GM19193 (cell line): ENCODE measurements around the gene NEDD4L.

Experiments used
- POLR2A ChIP-seq: IDR thresholded peaks from 4 replicates; pipeline ENCODE4 v1.6.1; 2011; ENCODE audit not compliant: insufficient read depth, insufficient read length; ENCODE audit errors: extremely low read depth

Gene NEDD4L

DNA sequence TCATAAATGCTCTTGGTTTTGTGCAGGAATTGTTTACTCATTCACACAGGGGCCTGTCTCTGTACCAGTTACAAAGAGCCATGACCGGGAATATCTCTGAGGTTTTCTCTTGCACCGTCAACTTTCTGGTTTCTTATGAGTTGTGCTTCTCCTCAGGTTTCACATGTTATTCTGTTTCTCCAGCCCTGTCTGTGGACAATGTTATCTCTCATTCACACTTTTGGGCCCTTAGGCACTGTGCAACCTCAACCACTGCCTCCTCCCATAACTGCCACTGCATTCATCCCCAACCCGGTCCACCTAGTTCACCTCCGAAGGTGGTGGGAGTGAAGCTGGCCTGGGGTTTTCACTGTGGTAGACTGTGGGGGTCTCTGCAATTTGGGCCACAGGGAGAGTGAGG lies 22.5 kb upstream of the NEDD4L start:
- TF ChIP-seq POLR2A: no peak

DNA sequence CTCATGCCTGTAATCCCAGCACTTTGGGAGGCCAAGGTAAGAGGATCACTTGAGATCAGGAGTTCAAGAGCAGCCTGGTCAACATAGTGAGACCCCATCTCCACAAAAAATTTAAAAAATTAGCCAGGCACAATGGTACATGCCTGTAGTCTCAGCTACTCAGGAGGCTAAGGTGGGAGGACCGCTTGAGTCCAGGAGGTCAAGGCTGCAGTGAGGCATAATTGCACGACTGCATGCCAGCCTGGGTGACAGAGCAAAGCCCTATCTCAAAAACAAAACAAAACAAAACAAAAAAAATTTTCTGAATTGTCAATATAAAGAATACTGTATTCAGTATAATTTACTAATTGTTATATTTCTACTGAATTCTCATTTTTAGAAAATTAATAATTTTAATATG lies 20.9 kb upstream of the NEDD4L start:
- TF ChIP-seq POLR2A: no peak

DNA sequence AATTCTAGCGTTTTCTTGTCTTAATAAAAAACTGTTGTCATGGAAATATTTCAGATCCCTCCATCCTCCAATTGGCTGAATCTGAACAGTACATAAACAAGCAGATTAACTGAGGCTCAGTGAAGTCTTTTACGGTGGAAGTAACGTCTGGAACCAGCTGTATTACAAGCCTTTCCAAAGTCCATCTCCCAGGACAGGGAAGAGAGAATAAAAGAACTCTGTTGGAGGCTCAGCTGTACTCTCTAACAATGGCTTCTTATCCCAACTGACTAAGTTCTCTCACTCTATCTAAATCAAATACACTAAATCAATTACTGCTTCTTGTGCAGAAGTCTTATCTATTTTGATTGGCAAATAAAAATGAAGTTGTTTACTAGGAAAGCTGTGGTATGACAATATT lies 19.9 kb upstream of the NEDD4L start:
- TF ChIP-seq POLR2A: no peak

DNA sequence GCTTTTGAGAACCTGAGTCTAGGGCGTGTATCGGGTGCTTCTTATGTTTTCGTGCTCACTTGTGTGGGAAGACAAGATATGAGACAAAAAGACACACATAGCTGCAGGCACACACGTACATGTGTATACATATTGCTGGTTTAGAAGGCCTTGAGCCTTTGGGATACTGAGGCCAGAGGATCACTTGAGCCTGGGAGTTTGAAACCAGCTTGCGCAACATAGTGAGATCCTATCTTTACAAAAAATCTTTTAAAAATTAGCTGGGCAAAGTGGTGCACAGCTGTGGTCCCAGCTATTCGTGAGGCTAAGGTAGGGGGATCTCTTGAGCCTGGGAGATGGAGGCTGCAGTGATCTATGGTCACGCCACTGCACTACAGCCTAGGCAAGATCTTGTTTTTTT lies 18.8 kb upstream of the NEDD4L start:
- TF ChIP-seq POLR2A: no peak

DNA sequence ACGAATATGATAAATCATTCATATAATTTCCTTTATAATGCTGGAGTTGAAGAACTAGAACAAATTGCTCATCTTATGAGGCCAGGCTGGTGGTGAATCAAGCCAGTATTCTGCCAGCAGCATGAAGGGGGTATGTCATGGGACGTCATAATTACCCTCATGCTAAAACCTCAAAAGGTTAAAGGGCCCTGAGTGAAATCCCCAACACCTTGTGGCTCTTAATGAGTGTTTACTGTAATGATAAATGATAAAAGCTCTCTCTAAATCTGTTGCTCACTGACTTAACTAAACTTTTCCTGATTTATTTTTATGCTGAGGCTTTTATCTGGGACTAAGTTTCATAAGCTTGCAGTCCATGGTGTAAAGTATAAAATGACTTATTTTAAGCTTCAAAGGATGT lies 18.3 kb upstream of the NEDD4L start:
- TF ChIP-seq POLR2A: no peak

DNA sequence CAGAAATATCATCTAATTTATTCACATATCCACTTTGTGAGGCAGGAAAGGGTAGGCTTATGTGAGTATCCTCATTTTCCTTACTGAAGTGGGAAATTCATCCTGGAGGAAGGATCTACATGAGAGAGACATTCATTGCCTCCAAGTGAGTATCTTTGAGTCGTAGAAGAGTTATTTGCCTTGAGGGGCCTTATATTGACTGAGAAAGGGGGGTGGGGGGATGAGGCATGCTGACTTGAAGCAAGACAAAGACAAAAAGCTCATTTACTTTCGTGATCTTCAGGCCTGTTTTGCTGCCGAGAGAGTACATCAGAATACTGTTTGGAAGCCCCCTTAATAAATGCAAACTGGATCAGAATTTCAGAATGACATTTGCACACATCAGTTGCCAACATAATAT lies 17.6 kb upstream of the NEDD4L start:
- no peak for TF ChIP-seq POLR2A

DNA sequence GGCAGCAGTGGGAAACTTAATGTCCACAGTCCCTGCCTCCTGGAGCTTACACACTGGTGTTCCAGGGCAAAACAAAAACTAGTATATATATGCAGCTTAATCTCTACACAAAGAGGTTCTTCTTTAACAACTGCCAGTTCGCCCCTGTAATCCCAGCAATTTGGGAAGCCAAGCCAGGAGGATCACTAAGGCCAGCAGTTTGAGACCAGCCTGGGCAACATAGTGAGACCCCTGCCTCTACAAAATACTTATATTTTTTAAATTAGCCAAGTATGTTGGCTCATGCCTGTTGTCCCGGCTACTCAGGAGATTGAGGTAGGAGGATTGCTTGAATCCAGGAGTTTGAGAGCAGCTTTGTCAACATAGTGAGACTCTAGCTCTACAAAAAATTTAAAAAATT lies 17.2 kb upstream of the NEDD4L start:
- TF ChIP-seq POLR2A: no peak

DNA sequence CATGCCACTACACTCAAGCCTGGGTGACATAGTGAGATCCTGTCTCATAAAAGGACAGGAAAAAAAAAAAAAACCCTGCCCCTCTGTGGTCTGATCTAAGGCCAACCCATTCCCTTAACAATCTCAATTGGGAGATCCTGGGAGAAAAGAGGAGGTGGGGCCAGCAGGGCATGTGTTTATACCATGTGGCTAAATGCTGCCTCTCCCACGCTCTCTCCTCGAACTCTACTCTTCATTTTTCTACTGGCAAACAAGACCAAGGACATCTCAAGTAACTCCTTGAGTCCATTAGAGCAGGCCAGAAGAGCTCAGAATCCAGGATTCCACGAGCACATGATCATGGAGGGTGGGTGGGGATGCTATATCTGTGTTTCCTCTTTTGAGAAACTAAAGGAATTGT lies 16.7 kb upstream of the NEDD4L start:
- no peak for TF ChIP-seq POLR2A

DNA sequence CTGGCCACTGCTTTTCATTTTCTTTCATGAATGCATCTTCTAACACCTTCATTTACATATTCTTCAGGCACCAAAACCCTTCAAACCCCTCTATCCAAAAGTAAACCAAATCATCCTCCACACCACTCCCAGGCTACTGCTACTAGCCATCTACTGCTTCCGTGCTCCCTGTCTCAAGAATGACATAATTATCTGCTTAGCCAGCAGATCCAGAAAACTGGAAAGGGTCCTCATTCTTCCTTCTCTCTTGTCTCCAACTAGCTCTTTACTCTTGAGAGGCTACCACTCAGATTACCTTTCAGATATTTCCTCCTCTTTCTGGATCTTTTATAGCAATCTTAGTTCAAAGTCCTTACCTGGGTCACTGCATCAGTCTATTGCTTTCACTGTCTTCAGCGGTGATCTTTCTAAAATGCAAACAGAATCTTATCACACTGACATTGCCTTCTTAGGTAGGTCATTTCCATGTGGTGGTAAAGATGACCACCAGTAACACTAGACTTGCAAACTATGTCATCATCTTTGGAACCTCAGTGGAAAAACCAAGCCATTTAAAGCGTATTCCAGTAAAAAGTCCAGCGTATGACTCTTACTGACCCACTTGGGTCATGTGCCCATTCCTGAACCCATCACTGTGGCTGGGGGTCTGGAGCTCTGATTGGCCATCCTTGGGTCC lies 15.8 kb upstream of the NEDD4L start:
- TF ChIP-seq POLR2A: no peak

DNA sequence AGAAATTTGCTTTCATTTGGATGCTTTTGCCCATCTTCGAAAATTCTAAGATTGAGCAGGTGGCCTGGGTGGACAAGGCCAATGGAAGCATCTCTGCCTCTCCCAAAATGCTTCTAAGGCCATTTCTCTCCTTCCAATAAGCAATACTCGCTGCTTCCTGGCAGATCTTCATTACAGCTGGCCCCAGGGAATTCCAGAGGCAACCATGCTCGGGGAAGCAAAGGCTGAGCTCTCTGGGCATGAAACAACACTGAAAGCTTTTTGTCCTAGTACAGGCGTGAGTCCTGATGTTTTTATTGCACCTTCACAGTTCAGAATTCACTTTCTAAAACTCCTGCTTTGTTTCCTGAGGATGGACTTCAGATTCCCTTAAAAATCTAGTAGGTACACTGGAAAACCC lies 11.8 kb upstream of the NEDD4L start:
- no peak for TF ChIP-seq POLR2A

DNA sequence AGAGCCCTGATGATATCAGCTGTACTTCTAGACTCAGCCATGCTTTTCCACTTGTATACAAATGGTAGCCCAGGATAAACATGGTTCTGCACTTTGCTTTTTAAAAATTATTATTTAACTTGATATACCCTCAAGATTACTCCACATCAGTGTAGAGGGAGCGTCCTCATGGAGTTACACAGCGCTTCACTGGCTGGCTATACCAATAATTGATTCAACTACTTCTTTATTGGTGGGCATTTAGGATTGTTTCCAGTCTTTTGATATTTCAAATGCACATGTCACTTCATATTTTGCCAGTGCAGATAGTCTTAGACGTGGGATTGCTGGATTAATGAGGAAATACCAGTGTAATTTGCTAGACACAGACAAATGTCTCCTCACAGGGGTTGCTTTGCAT lies 10.8 kb upstream of the NEDD4L start:
- no peak for TF ChIP-seq POLR2A

DNA sequence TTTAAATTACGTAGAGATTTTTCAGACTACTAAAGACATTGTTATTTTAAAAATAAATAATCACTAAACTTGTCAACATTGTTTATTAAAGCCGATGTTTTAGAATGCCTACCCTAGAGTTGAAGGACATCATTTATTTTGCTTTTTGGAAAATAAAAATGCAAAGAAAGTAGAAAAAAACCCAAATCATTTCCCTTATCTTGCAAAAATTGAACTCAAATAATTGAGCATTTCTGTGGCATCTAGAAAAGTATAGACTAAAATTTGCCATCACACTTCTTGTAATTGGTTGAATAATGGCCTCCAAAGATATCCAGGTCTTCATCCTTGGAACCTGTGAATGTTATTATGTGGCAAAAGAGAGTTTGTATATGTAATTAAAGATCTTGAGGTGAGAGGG lies 9.7 kb upstream of the NEDD4L start:
- no peak for TF ChIP-seq POLR2A

DNA sequence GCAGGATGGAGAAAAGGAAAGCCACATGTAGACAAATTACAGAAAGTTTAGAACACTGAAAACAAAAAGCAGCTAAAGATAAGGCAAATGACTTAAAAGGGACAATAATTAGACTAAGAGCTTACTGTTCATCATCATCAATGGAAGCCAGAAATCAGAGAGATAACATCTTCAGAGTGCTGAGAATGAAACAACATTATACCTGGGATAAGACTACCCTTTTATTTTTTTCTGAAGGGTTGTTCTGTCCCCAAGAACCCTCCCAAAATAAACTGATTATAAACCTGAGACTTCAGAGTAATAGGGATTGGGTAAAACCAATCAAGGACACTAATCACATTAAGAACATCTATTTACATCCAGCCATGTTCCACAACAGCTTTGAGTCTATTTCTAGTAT lies 6.9 kb upstream of the NEDD4L start:
- TF ChIP-seq POLR2A: no peak

DNA sequence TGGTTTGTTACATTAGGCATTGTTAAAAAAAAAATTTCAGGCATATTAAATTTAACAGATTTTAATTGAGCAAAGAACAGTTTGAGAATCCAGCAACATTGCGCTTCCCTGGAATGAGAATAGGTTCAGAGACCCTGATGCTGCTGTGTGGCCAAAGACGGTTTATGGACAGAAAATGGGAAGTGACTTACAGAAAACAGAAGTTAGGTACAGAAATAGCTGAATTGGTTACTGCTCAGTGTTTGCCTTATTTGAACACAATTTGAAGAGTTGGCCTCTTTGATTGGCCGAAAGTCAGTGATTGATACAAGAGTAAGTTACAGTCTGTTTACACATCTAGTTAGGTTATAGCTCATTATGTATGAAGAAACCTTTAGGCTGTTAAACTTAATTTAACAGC lies 6.0 kb upstream of the NEDD4L start:
- TF ChIP-seq POLR2A: no peak

DNA sequence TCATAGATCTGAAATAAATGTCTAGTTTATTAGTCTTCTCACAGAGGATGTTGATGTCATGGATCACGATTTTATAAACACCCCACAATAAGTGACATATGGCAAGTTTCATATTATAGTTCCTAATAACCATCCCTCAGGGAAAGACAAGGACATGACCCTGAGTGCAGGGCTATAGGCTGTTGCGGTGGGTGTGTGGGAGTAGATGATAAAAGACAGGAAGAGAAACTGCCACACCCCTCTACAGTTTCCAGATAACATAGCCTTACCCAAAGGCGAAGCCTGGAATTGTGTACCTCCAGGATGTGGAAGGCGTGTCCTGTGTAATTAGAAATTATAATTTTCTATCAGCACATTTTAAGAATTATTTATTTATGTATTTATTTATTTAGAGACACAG lies 2.4 kb upstream of the NEDD4L start:
- TF ChIP-seq POLR2A: no peak

DNA sequence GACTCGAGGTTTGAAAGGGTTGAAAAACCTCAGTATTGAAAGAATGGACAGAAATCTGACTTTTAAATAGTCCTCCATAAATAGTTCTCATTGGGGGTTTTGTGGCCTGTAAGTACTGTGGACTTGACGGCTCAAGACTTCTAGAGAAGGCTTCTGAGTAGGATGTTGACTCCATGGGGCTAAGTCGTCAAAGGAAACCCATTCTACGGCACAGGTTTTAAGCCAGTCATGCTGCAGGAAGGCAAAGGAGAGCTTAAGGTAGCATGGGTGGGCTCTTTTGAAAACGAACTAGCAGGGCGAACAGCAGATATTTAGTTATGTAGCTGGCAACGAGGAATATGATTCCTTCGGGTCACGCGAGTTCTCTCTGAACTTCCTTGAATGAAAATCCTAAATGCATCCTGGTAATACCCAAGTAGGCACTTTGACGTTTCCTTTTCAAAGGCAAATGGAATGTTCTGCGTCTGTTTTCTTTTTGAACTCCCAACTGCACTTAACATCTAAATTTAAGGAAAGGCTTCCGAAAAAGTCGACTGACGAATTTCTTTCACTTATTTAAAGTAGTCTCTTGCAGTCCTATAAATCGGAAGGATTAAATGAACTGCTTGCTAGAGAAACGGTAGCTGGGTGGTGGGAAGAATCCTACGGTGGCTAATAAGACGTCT lies 1.1 kb upstream of the NEDD4L start:
- TF ChIP-seq POLR2A: no peak
